ENCODE data around the gene PKD1.
"Not testable (repeated sequence)": the region's sequence is repeated elsewhere in the genome, so short reads cannot be mapped to it uniquely, and the experiment has no call there.

Gene PKD1

DNA sequence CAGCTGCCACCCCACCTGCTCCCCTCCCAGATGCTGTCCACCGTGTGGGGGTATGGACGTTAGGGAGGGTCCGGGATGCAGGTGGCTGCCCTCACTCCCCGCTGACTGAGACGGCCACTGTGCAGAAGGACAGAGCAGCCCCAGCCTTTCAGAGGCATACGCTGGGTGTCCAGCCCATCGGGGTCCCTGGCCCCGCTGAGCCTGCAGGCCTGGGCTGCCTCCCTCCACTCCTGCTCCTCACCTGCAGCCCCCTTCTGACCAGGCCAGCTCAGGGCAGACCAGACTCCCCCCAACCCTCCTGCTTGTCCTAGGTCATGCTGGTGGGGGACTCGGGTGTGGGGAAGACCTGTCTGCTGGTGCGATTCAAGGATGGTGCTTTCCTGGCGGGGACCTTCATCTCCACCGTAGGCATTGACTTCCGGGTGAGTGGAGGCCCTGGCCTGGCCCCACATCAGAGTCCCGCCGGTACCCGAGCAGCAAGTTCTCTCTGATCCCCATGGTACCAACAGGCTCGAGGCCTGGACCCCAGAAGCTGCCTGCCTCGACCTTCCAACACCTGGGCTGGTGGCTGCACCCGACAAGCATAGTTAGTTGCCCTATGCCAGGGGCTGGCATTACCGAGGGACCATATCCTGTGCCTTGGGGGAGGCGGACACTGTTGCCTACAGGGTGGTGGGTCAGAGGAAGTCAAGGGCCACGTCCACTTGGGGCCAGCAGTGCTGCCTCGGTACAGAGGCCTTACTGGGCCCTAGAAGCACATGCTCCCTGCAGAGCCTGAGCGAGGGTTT is 14.1 kb upstream of the PKD1 start:
- DNase-seq: no peak

DNA sequence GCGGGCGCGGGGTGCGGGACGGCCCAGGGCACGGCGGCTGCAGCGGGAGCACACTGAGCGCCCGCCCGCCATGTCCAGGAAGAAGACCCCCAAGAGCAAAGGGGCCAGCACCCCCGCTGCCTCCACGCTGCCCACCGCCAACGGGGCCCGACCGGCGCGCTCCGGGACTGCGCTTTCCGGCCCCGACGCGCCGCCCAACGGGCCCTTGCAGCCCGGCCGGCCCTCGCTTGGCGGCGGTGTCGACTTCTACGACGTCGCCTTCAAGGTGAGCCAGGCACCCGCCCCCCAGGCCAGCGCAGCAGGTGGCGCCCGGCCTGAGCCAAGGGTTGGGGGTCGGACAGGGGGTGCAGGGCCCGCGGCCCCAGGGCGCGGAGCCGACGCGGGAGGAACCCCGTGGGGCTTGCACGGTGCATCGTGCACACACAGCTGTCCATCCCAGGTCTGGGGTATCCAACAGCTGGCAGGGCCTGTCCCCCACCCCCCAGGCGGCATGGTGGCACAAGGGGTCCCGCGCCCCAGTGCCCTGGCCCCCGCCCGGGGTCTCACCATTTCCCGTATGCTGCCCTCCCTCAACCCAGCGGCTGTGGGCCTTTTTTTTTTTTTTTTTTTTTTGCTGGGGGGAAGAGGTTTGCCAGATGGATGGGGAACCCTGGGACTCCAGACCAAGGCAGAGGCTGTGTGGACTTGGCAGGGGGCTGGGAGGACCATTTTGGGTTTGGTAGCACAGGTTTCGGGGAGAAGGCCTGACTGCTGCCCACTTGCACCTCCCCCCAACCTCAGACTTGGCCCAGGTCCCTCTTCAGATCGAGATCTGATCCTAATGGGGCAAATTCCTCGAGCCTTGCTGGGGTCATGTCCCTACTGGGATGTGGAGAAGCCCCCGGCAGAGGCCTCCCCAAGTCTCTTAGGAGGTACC is 13.3 kb upstream of the PKD1 start:
- no peak for DNase-seq

DNA sequence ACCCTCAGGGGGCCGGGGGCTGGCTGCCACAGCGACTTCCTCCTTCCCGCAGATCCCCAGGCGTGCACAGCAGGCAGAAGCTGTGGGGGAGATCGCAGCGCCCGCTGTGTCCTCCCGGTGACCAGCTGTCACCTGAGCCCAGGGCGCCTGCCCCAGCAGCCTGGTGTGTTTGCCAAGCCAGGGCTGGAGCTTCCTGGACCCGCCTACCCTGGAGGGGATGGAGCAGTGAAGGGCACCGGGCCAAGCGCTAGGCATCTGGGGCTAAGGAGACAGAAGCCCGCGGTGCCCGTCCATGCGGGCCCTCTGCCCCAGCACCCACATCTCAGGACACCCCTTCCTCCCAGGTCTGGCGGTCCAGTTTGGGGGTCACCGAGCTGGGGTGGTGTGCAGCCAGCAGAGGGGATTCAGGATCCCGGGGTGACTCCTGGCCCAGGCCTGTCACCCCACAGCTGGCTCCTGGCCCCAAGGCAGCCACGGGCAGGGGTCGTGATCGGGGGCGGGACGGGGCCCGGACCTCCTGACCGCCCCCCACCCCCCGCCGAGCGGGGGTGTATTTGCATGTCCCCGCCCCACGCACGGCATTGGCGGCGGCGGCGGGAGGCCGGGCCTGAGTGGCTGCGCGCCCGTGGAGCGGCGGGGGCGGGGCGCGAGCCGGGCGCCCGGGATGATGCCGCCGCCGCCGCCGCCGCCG is 12.4 kb upstream of the PKD1 start, which contains the start of gene RAB26:
Gene RAB26 (plus strand): TSS at position 645 of the 691 bp plus-strand sequence. CDS start 159 bp downstream, outside the sequence.
- DNase-seq: peak; percentile 41

DNA sequence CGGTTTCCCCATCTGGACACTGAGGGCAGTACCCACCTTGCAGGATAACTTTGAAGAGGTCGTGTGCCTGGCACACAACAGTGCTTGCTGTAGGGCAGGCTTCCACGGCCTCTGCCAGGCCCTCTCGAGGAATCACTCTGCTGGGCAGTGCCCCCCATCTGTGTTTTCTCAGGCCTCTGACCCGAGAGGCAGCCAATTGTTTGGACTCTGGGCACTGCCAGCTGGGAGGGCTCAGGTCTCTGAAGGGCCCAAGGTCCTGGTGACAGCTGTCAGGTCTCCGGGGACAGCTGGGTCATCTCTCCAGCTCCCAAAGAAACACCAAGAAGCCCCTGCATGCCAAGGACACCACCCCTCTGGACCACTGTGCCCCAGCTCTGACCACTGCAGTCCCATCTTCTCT is 11.7 kb upstream of the PKD1 start:
- no peak for DNase-seq

DNA sequence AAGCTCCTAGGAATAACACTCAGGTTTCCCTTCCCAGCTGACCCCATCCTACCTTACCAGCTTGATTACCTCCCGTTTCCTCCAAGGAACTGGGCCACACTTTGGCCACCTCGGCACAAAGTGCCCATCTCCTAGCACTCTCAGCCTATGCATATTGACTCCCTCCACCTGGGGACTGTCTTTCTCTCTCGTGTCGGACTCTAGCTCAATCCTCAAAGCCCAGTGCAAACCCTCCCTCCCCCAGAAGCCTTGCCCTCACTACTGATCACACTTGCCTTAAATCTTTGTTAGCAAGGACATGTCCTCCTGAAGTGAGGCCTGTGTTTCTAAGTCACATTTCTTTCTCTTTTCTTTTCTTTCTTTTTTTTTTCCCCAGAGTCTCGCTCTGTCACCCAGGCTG is 10.1 kb upstream of the PKD1 start:
- DNase-seq: no peak

DNA sequence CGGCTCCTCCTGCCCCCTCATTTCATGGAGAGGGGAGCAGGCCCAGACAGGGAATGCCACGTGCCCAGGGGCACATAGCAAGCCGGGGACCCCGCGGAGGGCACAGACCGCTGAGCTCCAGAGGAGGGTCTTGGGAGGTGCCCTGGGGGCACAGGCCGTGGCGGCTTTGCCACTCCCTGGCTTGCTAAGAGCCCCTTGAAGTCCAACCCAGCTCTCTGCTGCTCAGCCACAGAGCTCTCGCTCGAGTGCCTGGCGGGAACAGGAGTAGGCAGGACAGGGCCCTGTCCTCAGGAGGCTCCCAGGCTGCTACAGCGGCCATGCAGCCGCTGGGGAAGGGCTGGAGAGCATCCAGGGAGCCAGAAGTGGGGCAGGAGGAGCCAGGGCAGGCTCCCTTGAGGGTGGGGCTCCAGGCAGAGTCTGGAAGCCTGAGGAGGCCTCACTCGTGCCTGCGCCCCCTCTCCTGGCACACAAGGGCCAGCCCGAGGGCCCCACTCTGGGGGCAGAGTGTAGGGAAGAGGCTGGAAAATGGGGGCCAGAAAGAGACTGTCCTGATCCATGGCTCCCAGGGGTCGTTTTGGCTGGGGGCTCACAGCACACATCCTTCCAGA is 8.3 kb upstream of the PKD1 start:
- no peak for DNase-seq

DNA sequence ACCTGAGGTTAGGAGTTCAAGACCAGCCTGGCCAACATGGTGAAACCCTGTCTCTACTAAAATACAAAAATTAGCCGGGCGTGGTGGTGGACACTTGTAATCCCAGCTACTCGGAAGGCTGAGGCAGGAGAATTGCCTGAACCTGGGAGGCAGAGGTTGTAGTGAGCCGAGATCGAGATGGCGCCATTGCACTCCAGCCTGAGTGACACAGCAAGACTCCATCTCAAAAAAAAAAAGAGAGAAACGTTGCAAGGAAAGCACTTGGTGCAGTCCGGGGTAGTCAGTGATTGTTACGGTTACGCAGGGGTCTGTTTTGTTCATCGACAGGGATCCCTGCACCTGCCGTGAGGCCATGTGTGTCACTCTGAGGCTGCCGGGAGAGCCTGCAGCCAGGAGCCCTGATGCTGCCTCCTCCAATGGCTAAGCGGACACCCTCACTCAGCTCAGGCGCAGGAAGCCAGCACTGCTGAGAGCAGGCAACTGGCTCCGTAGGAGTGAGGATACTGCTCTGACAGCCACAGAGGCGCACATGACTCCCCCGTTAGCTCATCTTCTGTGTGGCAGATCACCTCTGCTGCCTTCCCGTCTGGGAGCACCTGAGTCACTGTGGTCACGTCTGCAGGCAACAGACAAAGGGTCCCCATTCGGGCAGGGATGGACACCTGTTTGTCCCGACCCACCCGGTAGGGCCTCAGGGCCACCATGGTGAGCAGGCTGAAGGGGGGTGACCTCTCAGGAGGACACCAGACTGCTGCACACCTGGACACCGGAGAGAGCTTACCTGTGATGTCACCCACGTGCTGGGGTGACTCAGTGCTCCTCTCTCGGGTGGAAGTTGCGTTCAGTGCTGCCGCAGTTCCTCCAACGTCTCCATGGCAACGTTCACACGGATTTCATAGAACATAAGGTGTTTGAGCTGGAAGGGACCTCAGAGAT is 7.5 kb upstream of the PKD1 start:
- no peak for DNase-seq

DNA sequence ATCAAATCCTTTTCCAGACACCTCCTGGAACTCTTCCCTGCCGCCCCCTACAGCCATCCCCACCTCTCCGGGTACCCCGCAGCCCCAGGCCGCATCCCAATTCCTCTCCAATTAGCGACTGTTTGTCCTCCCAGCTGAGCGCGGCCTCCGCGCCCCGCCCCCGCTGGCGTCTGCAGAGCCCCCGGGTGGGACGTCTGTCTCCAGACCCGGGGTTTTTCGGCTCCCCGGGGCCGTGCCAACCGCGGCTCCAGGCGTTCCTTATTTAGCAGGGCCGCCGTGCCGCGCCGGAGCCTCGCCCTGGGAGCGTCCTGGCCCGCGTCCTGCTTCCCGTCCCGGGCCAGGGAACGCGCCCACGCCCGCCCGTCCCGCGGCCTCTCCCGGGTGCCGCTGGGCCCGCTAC is 627 bp downstream of the PKD1 start:
- DNase-seq: not testable (repeated sequence)

DNA sequence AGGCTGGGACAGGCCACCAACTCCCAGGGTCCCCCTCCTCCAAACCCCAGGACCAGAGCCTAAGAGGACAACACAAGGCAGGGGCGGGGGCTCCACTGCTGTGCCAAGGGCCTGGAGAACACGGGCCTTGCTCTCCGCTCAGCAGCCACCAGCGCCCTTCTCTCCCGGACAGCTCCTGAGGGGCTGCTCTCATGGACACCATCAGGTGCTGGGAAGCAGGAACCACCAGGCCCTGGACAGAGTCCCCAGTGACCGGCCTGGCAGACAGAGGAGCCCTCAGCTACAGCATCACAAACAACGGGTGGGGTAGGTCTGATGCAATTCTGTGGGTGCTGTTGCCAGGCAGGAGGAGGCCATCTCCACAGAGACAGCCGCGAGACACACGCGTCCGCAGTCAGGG is 1.9 kb downstream of the PKD1 start:
- not testable (repeated sequence) for DNase-seq

DNA sequence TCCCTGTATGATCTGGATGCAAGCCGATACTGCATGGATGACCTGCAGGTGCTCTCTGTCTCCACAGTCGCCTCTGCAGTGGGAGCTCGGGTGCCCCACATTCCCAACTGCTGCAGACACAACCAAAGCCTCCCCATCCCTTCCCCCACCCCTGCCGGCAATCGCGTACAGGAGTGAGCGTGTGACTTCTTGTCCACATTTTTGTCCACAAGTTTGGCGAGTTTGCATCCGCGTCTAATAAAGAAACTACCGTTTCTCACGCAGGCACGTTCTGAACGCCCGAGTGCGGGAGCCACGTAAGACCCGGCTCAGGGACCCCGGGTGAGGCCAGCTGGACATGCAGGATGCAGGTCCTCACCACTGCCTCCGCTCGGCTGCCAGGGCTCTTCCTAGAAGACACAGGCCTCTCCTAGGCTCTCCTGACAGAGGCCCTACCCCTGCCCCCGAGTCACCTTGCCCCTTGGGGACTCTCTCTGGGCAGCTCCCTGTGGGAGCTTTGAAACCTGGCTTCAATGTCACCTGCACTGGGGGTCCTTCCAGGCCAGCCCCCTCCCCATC is 5.7 kb downstream of the PKD1 start:
- not testable (repeated sequence) for DNase-seq

DNA sequence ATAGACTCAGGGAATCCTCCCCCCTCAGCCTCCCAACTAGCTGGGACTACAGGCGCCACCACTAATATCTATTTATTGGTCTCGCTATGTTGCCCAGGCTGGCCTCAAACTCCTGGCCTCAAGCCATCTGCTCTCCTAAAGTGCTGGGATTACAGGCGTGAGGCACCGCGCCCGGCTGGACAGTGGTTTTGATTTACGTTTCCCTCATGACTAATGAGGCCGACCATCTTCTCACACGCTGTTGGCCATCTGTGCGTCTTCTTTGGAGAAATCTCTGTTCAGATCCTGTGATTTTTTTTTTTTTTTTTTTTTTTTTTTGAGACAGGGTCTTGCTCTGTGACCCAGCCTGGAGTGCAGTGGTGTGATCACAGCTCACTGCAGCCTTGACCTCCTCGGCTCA is 6.4 kb downstream of the PKD1 start:
- DNase-seq: not testable (repeated sequence)

DNA sequence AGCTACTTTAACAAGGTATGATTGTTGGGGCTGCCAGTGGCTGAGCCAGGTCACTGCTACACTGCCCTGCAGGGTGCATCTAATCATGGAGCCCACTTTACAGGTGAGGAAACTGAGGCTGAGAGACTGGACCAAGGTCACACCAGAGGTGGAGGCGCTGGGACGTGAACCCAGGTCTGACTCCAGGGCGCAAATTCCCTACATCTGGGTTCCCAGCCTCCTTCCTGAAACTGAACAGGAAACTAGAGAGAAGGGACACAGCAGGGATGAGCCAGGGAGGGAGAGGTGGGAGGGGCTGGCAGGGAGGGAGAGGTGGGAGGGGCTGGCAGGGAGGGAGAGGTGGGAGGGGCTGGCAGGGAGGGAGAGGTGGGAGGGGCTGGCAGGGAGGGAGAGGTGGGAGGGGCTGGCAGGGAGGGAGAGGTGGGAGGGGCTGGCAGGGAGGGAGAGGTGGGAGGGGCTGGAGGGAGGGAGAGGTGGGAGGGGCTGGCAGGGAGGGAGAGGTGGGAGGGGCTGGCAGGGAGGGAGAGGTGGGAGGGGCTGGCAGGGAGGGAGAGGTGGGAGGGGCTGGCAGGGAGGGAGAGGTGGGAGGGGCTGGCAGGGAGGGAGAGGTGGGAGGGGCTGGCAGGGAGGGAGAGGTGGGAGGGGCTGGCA is 7.9 kb downstream of the PKD1 start:
- DNase-seq: not testable (repeated sequence)

DNA sequence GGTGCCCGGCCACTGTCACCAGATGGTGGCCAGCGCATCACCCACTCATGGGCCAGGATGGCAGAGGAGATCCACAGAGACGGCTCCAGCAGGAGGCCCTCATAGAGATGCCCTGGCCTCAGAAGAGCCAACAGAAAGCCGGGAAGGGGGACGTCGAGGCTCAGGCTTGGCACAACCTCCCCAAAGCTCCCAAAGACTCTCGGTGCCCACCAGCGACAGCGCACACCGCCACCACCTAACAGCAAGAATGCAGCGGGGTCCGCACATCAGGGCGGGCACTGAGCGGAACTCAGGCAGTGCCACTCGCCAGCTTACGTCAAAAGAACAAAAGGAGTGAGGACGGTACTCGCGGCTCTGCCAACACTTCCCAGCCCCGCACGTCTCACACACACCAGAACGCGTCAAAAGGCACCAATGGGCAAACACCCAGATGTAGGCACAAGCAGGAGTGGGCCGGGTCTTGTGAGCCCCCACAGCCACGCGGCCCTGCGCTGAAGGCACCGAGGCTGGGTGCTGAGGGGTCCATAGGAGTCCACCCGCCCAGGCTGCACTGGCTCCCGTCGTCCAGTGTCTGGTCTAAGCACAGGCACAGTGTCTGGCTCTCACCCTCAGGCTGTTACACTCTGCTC is 8.7 kb downstream of the PKD1 start:
- not testable (repeated sequence) for DNase-seq

DNA sequence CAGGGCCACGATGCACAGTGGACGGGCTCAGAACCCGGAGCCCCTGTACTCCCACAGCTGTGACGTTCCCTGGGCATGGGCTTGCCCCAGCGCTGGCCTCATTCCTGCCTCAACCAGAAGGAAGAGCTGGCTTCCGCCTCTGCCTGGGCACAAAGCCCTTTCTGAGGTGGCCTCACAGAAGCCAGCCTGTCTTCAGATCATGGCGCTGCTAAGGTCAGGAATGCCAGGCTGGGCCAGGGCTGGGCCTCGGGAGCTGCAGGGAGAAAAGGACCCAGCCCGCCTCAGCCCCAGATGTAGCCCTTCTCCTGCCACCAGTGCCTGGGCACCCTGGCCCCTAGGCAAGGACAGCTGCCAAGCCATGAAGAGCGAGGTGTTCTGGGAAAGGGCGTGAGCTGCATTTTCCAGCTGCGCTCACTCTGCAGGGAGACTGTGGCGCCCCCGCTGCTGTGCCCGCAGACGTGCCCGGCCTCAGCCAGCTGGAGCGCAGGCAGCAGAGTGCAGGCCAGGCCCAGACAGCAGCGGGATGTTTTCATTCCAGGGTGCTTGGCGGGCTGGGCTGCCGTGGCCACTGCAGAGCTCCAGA is 9.4 kb downstream of the PKD1 start:
- DNase-seq: not testable (repeated sequence)

DNA sequence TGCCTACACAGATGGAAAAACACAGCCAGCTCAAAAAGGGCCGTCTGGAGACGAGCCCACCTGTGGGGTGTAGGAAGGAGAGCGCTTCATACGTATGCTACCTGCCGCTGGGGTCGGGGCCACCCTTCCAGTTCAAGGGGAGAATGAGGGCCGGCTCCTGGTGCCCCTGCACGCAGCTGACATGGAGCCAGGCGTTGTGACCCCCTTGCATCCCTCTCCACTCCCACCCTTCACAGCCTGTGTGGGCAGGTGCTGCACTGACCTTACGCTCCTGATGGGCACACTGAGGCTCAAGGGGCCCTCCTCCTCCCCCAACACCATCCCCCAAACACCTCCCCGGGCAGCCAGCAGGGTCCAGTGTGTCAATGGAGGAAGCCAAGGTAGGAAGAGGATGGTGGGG is 10.1 kb downstream of the PKD1 start:
- DNase-seq: not testable (repeated sequence)

DNA sequence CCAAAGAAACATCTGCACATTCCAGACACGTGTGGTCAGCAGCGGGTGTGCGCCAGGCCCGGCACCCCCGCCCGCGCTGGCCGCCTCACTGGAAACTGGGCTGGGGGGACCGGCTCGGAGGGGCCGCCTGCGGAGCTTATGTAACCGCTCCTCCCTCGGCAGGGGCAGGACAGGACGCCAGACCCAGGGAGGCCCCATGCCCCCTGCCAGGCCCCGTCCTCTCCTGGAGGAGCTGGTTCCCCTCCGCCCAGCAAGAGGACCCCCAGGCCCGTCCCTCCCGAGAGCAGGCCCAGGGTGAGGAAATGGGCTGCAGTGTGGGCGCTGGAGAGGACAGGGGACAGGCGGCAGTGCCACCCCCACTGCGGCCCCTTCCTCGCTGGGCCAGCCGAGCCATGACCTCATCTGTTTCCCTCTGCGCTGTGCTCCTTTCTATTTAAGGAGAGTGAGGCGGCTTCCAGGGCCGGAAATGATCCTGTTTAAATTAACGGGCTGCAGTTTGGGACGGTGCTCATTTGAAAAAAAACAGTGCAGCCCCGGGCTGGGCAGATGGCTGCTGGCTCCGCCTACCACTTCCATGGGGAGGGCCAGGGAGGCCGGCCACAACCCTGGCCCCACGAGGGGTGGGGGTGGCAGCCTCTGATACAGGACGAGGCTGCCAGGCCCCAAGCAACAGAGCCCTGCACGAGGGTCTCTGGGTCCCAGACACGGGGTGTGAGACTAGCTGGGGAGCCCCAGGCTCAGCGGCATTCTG is 10.8 kb downstream of the PKD1 start:
- DNase-seq: peak; percentile 18

DNA sequence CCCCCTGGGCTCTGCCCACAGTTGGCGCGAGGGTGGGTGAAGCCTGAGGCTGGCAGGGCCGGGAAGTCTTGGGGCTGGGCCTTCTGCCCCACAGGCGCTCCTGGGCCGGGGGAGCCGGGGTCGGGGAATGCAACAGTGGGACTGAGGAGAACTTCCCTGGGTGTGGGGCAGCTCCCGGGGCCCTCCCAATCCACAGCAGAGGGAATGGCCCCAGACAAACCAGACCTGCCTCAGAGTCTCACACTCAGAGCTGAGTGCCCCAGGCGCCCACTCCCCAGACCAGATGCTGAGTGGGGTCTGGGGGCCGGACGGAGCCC is 11.4 kb downstream of the PKD1 start:
- not testable (repeated sequence) for DNase-seq

DNA sequence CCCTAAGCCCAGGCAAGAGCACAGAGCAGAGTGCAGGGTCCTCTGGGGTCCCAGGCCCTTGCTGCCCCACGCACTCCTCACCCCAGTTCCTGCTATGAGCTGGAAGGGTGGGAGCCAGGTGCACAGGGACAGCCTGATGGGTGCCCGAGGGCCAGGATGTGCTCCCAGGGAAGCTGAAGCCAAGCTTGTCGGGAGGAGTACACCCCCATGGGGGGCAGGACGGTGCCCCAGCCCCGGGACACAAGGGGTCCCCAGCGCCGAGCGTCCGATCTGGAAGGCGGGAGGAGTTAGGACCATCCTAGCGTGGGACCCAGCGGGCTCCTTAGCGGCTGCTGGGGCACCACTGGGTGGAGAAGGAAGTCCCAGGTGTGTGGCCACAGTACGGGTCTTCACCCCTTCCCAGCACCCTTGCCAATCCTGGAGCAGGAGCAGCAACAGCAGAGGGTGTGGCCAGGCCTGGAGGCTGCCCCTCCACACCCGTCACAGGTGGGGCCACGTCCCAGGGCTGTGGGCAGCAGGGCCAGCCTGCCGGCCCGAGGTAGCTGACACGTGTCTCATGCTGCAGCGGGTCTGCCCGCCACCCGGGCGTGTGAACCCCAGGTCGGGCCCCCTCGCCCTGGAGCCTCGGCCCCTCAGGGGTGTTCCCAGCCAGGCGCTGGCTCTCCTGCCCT is 11.9 kb downstream of the PKD1 start:
- DNase-seq: not testable (repeated sequence)

Measured in inflammatory macrophage treated with lipopolysaccharide for 4 hours (primary cell).